Measurements from ENCODE around the gene ERP44.

DNA sequence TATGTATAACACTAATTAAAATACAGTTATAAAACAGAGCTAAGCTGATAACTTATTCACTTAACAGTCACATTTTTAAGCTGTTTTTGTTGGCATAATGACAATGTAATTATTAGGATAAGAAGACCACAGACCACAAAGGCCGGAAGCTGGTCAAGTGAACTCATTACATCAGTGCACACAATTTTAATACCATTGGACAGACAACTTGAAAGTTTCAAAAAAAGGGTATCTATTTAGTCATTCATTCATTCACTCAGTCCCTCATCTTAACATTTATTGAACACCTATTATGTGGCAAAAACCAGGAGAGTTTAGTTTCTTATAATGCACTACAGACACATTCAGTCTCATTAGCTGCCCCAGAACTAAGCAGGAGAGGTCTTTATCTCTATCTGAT lies 11.6 kb downstream of the ERP44 start:
- TF ChIP-seq, protein P1, sequence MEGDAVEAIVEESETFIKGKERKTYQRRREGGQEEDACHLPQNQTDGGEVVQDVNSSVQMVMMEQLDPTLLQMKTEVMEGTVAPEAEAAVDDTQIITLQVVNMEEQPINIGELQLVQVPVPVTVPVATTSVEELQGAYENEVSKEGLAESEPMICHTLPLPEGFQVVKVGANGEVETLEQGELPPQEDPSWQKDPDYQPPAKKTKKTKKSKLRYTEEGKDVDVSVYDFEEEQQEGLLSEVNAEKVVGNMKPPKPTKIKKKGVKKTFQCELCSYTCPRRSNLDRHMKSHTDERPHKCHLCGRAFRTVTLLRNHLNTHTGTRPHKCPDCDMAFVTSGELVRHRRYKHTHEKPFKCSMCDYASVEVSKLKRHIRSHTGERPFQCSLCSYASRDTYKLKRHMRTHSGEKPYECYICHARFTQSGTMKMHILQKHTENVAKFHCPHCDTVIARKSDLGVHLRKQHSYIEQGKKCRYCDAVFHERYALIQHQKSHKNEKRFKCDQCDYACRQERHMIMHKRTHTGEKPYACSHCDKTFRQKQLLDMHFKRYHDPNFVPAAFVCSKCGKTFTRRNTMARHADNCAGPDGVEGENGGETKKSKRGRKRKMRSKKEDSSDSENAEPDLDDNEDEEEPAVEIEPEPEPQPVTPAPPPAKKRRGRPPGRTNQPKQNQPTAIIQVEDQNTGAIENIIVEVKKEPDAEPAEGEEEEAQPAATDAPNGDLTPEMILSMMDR (IDR thresholded peaks at IDR 0.05; ENCODE audit: low read depth, low read length), result no peak
- TF ChIP-seq POLR2A (IDR thresholded peaks at IDR 0.05; ENCODE audit: extremely low read depth, insufficient read length), result no peak
- TF ChIP-seq, protein P2, sequence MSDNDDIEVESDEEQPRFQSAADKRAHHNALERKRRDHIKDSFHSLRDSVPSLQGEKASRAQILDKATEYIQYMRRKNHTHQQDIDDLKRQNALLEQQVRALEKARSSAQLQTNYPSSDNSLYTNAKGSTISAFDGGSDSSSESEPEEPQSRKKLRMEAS (IDR thresholded peaks at IDR 0.05; ENCODE audit: low read depth, low read length), result no peak
- TF ChIP-seq MYC (IDR thresholded peaks at IDR 0.05; ENCODE audit: low read depth, low read length), result no peak
